Neuron (in vitro differentiated cells): ENCODE data around the gene SMPX.

Source experiments
- H2AFZ ChIP-seq: one replicate; pipeline ENCODE4 v1.6.1; 2013; ENCODE audit warnings: low read depth, mild to moderate bottlenecking, inconsistent platforms, low read length, moderate library complexity
- H3K27me3 ChIP-seq: one replicate; pipeline ENCODE4 v1.6.1; 2013; ENCODE audit warnings: low read length; ENCODE audit not compliant: insufficient read depth
- H3K36me3 ChIP-seq: one replicate; pipeline ENCODE4 v1.6.1; 2013; ENCODE audit warnings: low read length; ENCODE audit not compliant: insufficient read depth
- H3K4me1 ChIP-seq: one replicate; pipeline ENCODE4 v1.6.1; 2013; ENCODE audit warnings: low read length; ENCODE audit not compliant: insufficient read depth
- H3K4me3 ChIP-seq: 2 replicates; pipeline ENCODE4 v1.5.1; 2013; ENCODE audit warnings: mild to moderate bottlenecking, low read length, moderate library complexity
- H3K9me3 ChIP-seq: one replicate; pipeline ENCODE4 v1.6.1; 2013; ENCODE audit warnings: low read length

The SMPX gene

GRCh38 chrX:21770631-21771321, 12.9 kb upstream of the SMPX start:
- Histone ChIP-seq H3K9me3 (no peaks in the 10 kb centered on the region), H3K27me3 (no peaks in the 10 kb centered on the region), H3K36me3 (no peaks in the 10 kb centered on the region), H3K4me1 (no peaks in the 10 kb centered on the region), H3K4me3 (no peak overlapping the region), H2AFZ (no peak overlapping the region)

- Histone ChIP-seq H3K36me3 (no peaks in the 10 kb centered on the region), H3K27me3 (no peaks in the 10 kb centered on the region), H3K4me1 (no peaks in the 10 kb centered on the region), H3K4me3 (no peak overlapping the region), H2AFZ (no peak overlapping the region), H3K9me3 (no peaks in the 10 kb centered on the region)
Measured at GRCh38 chrX:21766101-21766500, 8.2 kb upstream of the SMPX start.

- no peaks in the 10 kb centered on the region for H3K4me1 ChIP-seq
- no peaks in the 10 kb centered on the region for H3K36me3 ChIP-seq
- no peaks in the 10 kb centered on the region for H3K27me3 ChIP-seq
- no peaks in the 10 kb centered on the region for H3K9me3 ChIP-seq
- H2AFZ ChIP-seq = no peak overlapping the region
- no peak overlapping the region for H3K4me3 ChIP-seq
Measured at GRCh38 chrX:21764008-21764407, 6.1 kb upstream of the SMPX start.

GRCh38 chrX:21758488-21758887, 572 bp upstream of the SMPX start:
- Histone ChIP-seq H3K4me3 (no peak overlapping the region), H3K4me1 (peaks cover 17% of the 10 kb centered on the region), H2AFZ (no peak overlapping the region), H3K9me3 (no peaks in the 10 kb centered on the region), H3K27me3 (no peaks in the 10 kb centered on the region), H3K36me3 (no peaks in the 10 kb centered on the region)

GRCh38 chrX:21756785-21757529, 959 bp downstream of the SMPX start:
- Histone ChIP-seq H3K4me3 (no peak overlapping the region), H3K9me3 (no peaks in the 10 kb centered on the region), H2AFZ (no peak overlapping the region), H3K36me3 (no peaks in the 10 kb centered on the region), H3K27me3 (no peaks in the 10 kb centered on the region), H3K4me1 (peaks cover 17% of the 10 kb centered on the region)

GRCh38 chrX:21749924-21750323, 8.0 kb downstream of the SMPX start:
- no peak overlapping the region for H3K4me3 ChIP-seq
- H2AFZ ChIP-seq = no peak overlapping the region
- H3K27me3 ChIP-seq = no peaks in the 10 kb centered on the region
- H3K36me3 ChIP-seq = no peaks in the 10 kb centered on the region
- H3K4me1 ChIP-seq = peaks cover 43% of the 10 kb centered on the region
- no peaks in the 10 kb centered on the region for H3K9me3 ChIP-seq

- Histone ChIP-seq H3K4me1 (peaks cover 37% of the 10 kb centered on the region), H3K36me3 (no peaks in the 10 kb centered on the region), H3K27me3 (no peaks in the 10 kb centered on the region), H3K9me3 (no peaks in the 10 kb centered on the region), H3K4me3 (no peak overlapping the region), H2AFZ (no peak overlapping the region)
Measured at GRCh38 chrX:21748235-21748634, 9.7 kb downstream of the SMPX start.

- no peak overlapping the region for H3K4me3 ChIP-seq
- H3K36me3 ChIP-seq = no peaks in the 10 kb centered on the region
- H3K4me1 ChIP-seq = peaks cover 37% of the 10 kb centered on the region
- no peak overlapping the region for H2AFZ ChIP-seq
- no peaks in the 10 kb centered on the region for H3K27me3 ChIP-seq
- no peaks in the 10 kb centered on the region for H3K9me3 ChIP-seq
Measured at GRCh38 chrX:21747558-21747957, 10.4 kb downstream of the SMPX start.

GRCh38 chrX:21745756-21746155, 12.2 kb downstream of the SMPX start:
- Histone ChIP-seq H3K36me3 (no peaks in the 10 kb centered on the region), H3K4me1 (peaks cover 37% of the 10 kb centered on the region), H3K27me3 (no peaks in the 10 kb centered on the region), H3K9me3 (no peaks in the 10 kb centered on the region), H2AFZ (no peak overlapping the region), H3K4me3 (no peak overlapping the region)

GRCh38 chrX:21744721-21745120, 13.2 kb downstream of the SMPX start:
- Histone ChIP-seq H2AFZ (no peak overlapping the region), H3K4me1 (peaks cover 44% of the 10 kb centered on the region), H3K27me3 (no peaks in the 10 kb centered on the region), H3K36me3 (no peaks in the 10 kb centered on the region), H3K9me3 (no peaks in the 10 kb centered on the region), H3K4me3 (no peak overlapping the region)

GRCh38 chrX:21744060-21744459, 13.9 kb downstream of the SMPX start:
- peaks cover 40% of the 10 kb centered on the region for H3K4me1 ChIP-seq
- H3K9me3 ChIP-seq = no peaks in the 10 kb centered on the region
- no peaks in the 10 kb centered on the region for H3K36me3 ChIP-seq
- no peak overlapping the region for H2AFZ ChIP-seq
- H3K4me3 ChIP-seq = no peak overlapping the region
- no peaks in the 10 kb centered on the region for H3K27me3 ChIP-seq

GRCh38 chrX:21741869-21742701, 15.8 kb downstream of the SMPX start:
- Histone ChIP-seq H2AFZ (no peak overlapping the region), H3K36me3 (no peaks in the 10 kb centered on the region), H3K4me1 (peaks cover 22% of the 10 kb centered on the region), H3K4me3 (no peak overlapping the region), H3K27me3 (no peaks in the 10 kb centered on the region), H3K9me3 (no peaks in the 10 kb centered on the region)

- Histone ChIP-seq H3K4me1 (peaks cover 15% of the 10 kb centered on the region), H3K36me3 (no peaks in the 10 kb centered on the region), H2AFZ (no peak overlapping the region), H3K4me3 (no peak overlapping the region), H3K9me3 (no peaks in the 10 kb centered on the region), H3K27me3 (no peaks in the 10 kb centered on the region)
Measured at GRCh38 chrX:21741364-21741763, 16.6 kb downstream of the SMPX start.
